ENCODE data around the gene TAC3.
A peak's percentile ranks its signal among the peaks of the same experiment; 100 is the strongest.

Gene TAC3

GRCh38 chr12:57008178-57008577 lies 8.2 kb downstream of the TAC3 start:
- Histone ChIP-seq H4K20me1 (ENCODE audit: low read depth, low read length) (no peaks in the 10 kb centered on the region), H3K27ac (ENCODE audit: low read depth, low read length) (no peak overlapping the region), H3K36me3 (ENCODE audit: low read length) (no peaks in the 10 kb centered on the region), H3K27me3 (ENCODE audit: low read length) (no peaks in the 10 kb centered on the region), H2AFZ (ENCODE audit: low read depth, low read length, severe bottlenecking) (no peak overlapping the region), H3K4me3 (ENCODE audit: insufficient read depth, low read length, poor library complexity, severe bottlenecking) (no peak overlapping the region), H3K4me2 (ENCODE audit: low read depth, low read length, poor library complexity, severe bottlenecking) (no peak overlapping the region), H3K9ac (ENCODE audit: low read length) (no peak overlapping the region), H3K79me2 (ENCODE audit: insufficient read depth, low read length) (peaks cover 7% of the 10 kb centered on the region; the same call in 1 of the 2 replicates), H3F3A (ENCODE audit: insufficient read depth) (peaks cover 10% of the 10 kb centered on the region; the same call in 1 of the 2 replicates), H3K9me2 (replicated peaks; ENCODE audit: insufficient read depth, low read length) (no peaks in the 10 kb centered on the region), H3K9me3 (ENCODE audit: insufficient read depth, low read length) (no peaks in the 10 kb centered on the region)
- TF ChIP-seq EZH2phosphoT487 (conservative IDR thresholded peaks at IDR 0.05; ENCODE audit: low read length): no peak
- TF ChIP-seq, protein P1, sequence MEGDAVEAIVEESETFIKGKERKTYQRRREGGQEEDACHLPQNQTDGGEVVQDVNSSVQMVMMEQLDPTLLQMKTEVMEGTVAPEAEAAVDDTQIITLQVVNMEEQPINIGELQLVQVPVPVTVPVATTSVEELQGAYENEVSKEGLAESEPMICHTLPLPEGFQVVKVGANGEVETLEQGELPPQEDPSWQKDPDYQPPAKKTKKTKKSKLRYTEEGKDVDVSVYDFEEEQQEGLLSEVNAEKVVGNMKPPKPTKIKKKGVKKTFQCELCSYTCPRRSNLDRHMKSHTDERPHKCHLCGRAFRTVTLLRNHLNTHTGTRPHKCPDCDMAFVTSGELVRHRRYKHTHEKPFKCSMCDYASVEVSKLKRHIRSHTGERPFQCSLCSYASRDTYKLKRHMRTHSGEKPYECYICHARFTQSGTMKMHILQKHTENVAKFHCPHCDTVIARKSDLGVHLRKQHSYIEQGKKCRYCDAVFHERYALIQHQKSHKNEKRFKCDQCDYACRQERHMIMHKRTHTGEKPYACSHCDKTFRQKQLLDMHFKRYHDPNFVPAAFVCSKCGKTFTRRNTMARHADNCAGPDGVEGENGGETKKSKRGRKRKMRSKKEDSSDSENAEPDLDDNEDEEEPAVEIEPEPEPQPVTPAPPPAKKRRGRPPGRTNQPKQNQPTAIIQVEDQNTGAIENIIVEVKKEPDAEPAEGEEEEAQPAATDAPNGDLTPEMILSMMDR (IDR thresholded peaks at IDR 0.05; ENCODE audit: insufficient read depth, low read length, poor library complexity, severe bottlenecking): peak; percentile 62

GRCh38 chr12:57006809-57007475 lies 9.4 kb downstream of the TAC3 start:
- Histone ChIP-seq H3K9me2 (replicated peaks; ENCODE audit: insufficient read depth, low read length) (no peaks in the 10 kb centered on the region), H2AFZ (ENCODE audit: low read depth, low read length, severe bottlenecking) (peak overlapping the region; percentile 73), H3K27me3 (ENCODE audit: low read length) (no peaks in the 10 kb centered on the region), H3K9ac (ENCODE audit: low read length) (peak overlapping the region; percentile 40), H3K36me3 (ENCODE audit: low read length) (no peaks in the 10 kb centered on the region), H3F3A (ENCODE audit: insufficient read depth) (peaks cover 10% of the 10 kb centered on the region; the same call in 1 of the 2 replicates), H3K4me2 (ENCODE audit: low read depth, low read length, poor library complexity, severe bottlenecking) (peak overlapping the region; percentile 54), H3K4me3 (ENCODE audit: insufficient read depth, low read length, poor library complexity, severe bottlenecking) (peak overlapping the region; percentile 40), H3K27ac (ENCODE audit: low read depth, low read length) (no peak overlapping the region), H3K9me3 (ENCODE audit: insufficient read depth, low read length) (no peaks in the 10 kb centered on the region), H4K20me1 (ENCODE audit: low read depth, low read length) (no peaks in the 10 kb centered on the region), H3K79me2 (ENCODE audit: insufficient read depth, low read length) (peaks cover 7% of the 10 kb centered on the region; the same call in 1 of the 2 replicates)
- TF ChIP-seq EZH2phosphoT487 (conservative IDR thresholded peaks at IDR 0.05; ENCODE audit: low read length): no peak
- TF ChIP-seq, protein P1 (IDR thresholded peaks at IDR 0.05; ENCODE audit: insufficient read depth, low read length, poor library complexity, severe bottlenecking): no peak

DNA sequence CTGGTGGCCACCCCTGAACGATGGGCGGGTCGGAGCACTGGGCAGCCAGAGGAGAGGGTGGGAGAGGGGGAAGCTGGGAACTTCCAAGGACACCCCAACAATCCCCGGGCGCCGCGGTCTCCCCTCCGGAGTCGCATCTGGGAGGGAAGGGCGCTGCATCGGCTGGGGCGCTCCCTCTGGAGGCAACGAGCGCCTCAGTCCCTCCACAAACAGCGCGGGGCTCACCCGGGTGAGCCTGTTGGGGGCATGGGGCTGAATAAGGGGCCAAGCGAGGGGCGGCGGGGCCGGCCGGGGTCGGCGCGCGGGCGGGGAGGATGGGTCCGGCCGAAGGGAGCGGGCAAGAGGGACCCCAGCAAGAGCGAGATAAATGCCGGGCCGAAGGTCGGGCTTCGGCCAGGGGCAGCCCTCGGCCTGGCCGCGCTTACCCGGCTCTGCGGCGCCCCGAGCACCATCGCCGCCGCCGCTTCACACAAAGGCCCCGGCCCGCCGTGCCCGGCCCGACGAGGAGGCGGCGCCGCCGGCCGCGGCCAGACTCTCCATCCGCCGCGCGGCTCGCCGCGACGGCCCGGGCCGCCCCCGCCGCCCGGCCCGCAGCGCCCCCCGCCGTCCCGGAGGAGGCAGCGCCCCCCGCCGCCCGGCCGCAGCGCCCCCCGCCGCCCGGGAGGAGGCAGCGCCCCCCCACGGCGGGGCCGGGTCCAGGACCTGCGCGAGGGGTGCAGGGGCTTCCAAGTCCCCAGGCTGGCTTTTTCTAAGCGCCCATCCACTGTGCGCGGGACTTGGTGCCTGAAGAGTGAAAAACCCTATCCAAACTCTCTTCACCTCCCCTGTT lies 10.1 kb downstream of the TAC3 start, which contains the start of gene ZBTB39:
Gene ZBTB39 (minus strand): TSS at position 567 of the 829 bp plus-strand sequence. CDS start 1,629 bp downstream, outside the sequence.
- Histone ChIP-seq H3K36me3 (ENCODE audit: low read length) (no peaks in the 10 kb centered on the region), H3K27me3 (ENCODE audit: low read length) (no peaks in the 10 kb centered on the region), H3K9me2 (replicated peaks; ENCODE audit: insufficient read depth, low read length) (no peaks in the 10 kb centered on the region), H3K9ac (ENCODE audit: low read length) (peak within 1 kb of the TSS; percentile 94), H3F3A (ENCODE audit: insufficient read depth) (peaks cover 10% of the 10 kb centered on the region; the same call in 1 of the 2 replicates), H3K9me3 (ENCODE audit: insufficient read depth, low read length) (no peaks in the 10 kb centered on the region), H3K79me2 (ENCODE audit: insufficient read depth, low read length) (peaks cover 7% of the 10 kb centered on the region; the same call in 1 of the 2 replicates), H3K27ac (ENCODE audit: low read depth, low read length) (peak within 1 kb of the TSS; percentile 49), H2AFZ (ENCODE audit: low read depth, low read length, severe bottlenecking) (peak within 1 kb of the TSS; percentile 89), H4K20me1 (ENCODE audit: low read depth, low read length) (no peaks in the 10 kb centered on the region), H3K4me3 (ENCODE audit: insufficient read depth, low read length, poor library complexity, severe bottlenecking) (peak within 1 kb of the TSS; percentile 93), H3K4me2 (ENCODE audit: low read depth, low read length, poor library complexity, severe bottlenecking) (peak within 1 kb of the TSS; percentile 95)
- no peak for TF ChIP-seq EZH2phosphoT487 (conservative IDR thresholded peaks at IDR 0.05; ENCODE audit: low read length)
- TF ChIP-seq, protein P1 (IDR thresholded peaks at IDR 0.05; ENCODE audit: insufficient read depth, low read length, poor library complexity, severe bottlenecking): peak; percentile 70
